ENCODE results near the gene PIK3R1.

The PIK3R1 gene

DNA sequence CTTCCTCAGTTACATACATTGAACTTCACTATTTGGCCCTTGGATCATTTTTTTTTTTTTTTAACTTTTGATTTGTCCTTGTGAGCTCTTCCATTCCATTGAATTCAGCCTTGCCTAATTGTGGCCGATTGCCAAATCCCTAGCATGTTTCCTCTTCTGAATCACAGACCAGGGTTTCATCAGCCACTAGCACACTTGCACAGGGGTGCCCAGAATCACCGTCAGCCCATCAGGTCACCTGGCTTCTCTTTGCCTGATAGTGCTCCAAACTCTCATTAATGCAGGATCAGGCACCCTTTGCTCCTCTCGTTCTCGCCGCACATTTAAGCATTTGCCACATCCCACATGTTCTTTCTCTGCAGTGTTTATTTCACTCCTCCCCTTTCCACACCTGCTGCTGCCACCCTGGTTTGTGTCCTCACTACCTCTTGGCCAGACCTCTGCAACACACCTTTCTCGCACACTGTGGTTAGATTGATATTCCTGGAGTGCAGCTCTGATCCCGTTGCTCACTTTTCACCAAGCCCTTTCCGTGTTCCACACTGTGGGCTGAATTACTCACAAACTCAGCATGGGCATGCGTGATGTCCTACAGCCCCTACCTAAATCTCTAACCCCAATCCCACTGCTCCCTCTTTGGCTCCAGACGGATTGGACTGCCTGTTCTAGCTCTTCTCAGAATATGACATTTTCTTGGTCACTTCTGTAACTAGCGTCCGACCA lies 9.8 kb downstream of the PIK3R1 start:
- peaks cover 27% of the 10 kb centered on the region for H3K36me3 ChIP-seq (ENCODE audit: control insufficient read depth, insufficient read depth, low read length)
- no peaks in the 10 kb centered on the region for H3K9me3 ChIP-seq (ENCODE audit: control insufficient read depth, low read length)
- DNase-seq: no peak
- no peak overlapping the region for H3K4me3 ChIP-seq (ENCODE audit: insufficient read depth, low read depth, low read length, poor library complexity, severe bottlenecking)
- peaks cover 23% of the 10 kb centered on the region for H3K4me1 ChIP-seq (ENCODE audit: control insufficient read depth, insufficient read depth, low read length, poor library complexity, severe bottlenecking)
- H3K27me3 ChIP-seq (replicated peaks; ENCODE audit: control insufficient read depth, insufficient read depth, low read length, poor library complexity, severe bottlenecking): no peaks in the 10 kb centered on the region
- no peak overlapping the region for H3K27ac ChIP-seq (ENCODE audit: insufficient read depth, low read length, poor library complexity, severe bottlenecking)

DNA sequence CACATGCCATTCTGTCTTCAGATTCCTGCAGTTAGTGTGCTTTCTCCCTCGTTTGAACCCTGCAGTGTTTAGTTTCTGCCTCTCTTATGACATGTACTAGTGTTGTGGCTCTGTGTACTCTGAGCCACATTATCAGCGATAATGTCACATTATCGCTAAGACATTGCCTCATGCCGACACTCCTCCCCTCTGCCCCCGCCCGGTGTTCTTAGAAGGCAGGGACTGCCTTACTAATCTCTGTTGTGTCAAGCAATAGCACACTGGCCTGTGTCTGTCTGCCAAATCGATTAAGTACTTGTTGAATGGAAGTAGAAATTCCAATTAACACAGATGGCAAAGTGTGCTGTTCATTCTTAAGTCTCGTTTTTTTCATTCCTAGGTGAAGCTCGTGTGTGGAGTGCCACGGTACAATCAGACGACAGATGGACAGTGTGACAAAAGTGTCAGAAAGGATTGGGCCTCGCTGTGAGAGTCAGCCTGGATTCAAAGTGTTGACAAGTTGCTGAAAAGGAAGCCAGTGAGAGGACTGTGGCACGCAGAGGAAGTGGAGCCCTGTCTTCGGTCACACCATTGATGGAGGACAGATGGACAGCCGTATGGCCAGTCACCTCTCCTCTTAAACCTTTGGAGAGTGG lies 10.5 kb downstream of the PIK3R1 start:
- peaks cover 24% of the 10 kb centered on the region for H3K4me1 ChIP-seq (ENCODE audit: control insufficient read depth, insufficient read depth, low read length, poor library complexity, severe bottlenecking)
- no peaks in the 10 kb centered on the region for H3K27me3 ChIP-seq (replicated peaks; ENCODE audit: control insufficient read depth, insufficient read depth, low read length, poor library complexity, severe bottlenecking)
- peaks cover 21% of the 10 kb centered on the region for H3K36me3 ChIP-seq (ENCODE audit: control insufficient read depth, insufficient read depth, low read length)
- no peaks in the 10 kb centered on the region for H3K9me3 ChIP-seq (ENCODE audit: control insufficient read depth, low read length)
- no peak for DNase-seq
- no peak overlapping the region for H3K4me3 ChIP-seq (ENCODE audit: insufficient read depth, low read depth, low read length, poor library complexity, severe bottlenecking)
- no peak overlapping the region for H3K27ac ChIP-seq (ENCODE audit: insufficient read depth, low read length, poor library complexity, severe bottlenecking)

GRCh38 chr5:68226546-68227073 lies 11.1 kb downstream of the PIK3R1 start:
- Histone ChIP-seq H3K4me1 (ENCODE audit: control insufficient read depth, insufficient read depth, low read length, poor library complexity, severe bottlenecking) (peaks cover 28% of the 10 kb centered on the region), H3K36me3 (ENCODE audit: control insufficient read depth, insufficient read depth, low read length) (peaks cover 21% of the 10 kb centered on the region), H3K9me3 (ENCODE audit: control insufficient read depth, low read length) (no peaks in the 10 kb centered on the region), H3K4me3 (ENCODE audit: insufficient read depth, low read depth, low read length, poor library complexity, severe bottlenecking) (no peak overlapping the region), H3K27ac (ENCODE audit: insufficient read depth, low read length, poor library complexity, severe bottlenecking) (no peak overlapping the region), H3K27me3 (replicated peaks; ENCODE audit: control insufficient read depth, insufficient read depth, low read length, poor library complexity, severe bottlenecking) (no peaks in the 10 kb centered on the region)
- DNase-seq: no peak

- no peak overlapping the region for H3K27ac ChIP-seq (ENCODE audit: insufficient read depth, low read length, poor library complexity, severe bottlenecking)
- no peak overlapping the region for H3K4me3 ChIP-seq (ENCODE audit: insufficient read depth, low read depth, low read length, poor library complexity, severe bottlenecking)
- no peak for DNase-seq
- H3K9me3 ChIP-seq (ENCODE audit: control insufficient read depth, low read length): no peaks in the 10 kb centered on the region
- no peaks in the 10 kb centered on the region for H3K27me3 ChIP-seq (replicated peaks; ENCODE audit: control insufficient read depth, insufficient read depth, low read length, poor library complexity, severe bottlenecking)
- peaks cover 25% of the 10 kb centered on the region for H3K4me1 ChIP-seq (ENCODE audit: control insufficient read depth, insufficient read depth, low read length, poor library complexity, severe bottlenecking)
- peaks cover 21% of the 10 kb centered on the region for H3K36me3 ChIP-seq (ENCODE audit: control insufficient read depth, insufficient read depth, low read length)
These were observed 12.1 kb downstream of the PIK3R1 start for GRCh38 chr5:68227532-68228160.

GRCh38 chr5:68229416-68229815 lies 13.9 kb downstream of the PIK3R1 start:
- no peaks in the 10 kb centered on the region for H3K27me3 ChIP-seq (replicated peaks; ENCODE audit: control insufficient read depth, insufficient read depth, low read length, poor library complexity, severe bottlenecking)
- peaks cover 21% of the 10 kb centered on the region for H3K36me3 ChIP-seq (ENCODE audit: control insufficient read depth, insufficient read depth, low read length)
- H3K4me1 ChIP-seq (ENCODE audit: control insufficient read depth, insufficient read depth, low read length, poor library complexity, severe bottlenecking): peaks cover 19% of the 10 kb centered on the region
- H3K27ac ChIP-seq (ENCODE audit: insufficient read depth, low read length, poor library complexity, severe bottlenecking): no peak overlapping the region
- no peak overlapping the region for H3K4me3 ChIP-seq (ENCODE audit: insufficient read depth, low read depth, low read length, poor library complexity, severe bottlenecking)
- DNase-seq: no peak
- no peaks in the 10 kb centered on the region for H3K9me3 ChIP-seq (ENCODE audit: control insufficient read depth, low read length)

DNA sequence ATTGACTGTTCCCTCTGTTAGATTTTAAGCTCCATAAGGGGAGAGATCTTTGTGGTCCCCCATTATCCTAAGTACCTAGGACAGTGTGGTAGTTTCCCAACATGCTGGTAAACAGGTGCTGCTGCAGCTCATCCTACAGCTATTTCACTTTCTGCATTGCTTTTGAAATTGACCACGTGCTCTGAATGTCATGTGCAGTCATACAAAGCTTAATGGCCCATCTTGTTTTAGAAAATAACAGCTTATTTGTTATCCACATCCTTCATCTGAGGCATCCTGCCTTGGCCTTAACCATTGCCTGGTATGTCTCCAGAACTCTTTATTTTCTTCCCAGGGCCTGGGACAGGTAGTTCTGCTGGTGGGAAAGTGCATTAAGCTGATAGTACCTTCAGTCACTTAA lies 14.7 kb downstream of the PIK3R1 start:
- no peak for DNase-seq
- Histone ChIP-seq H3K36me3 (ENCODE audit: control insufficient read depth, insufficient read depth, low read length) (peaks cover 19% of the 10 kb centered on the region), H3K27ac (ENCODE audit: insufficient read depth, low read length, poor library complexity, severe bottlenecking) (no peak overlapping the region), H3K4me1 (ENCODE audit: control insufficient read depth, insufficient read depth, low read length, poor library complexity, severe bottlenecking) (peaks cover 18% of the 10 kb centered on the region), H3K9me3 (ENCODE audit: control insufficient read depth, low read length) (no peaks in the 10 kb centered on the region), H3K27me3 (replicated peaks; ENCODE audit: control insufficient read depth, insufficient read depth, low read length, poor library complexity, severe bottlenecking) (no peaks in the 10 kb centered on the region), H3K4me3 (ENCODE audit: insufficient read depth, low read depth, low read length, poor library complexity, severe bottlenecking) (no peak overlapping the region)

DNA sequence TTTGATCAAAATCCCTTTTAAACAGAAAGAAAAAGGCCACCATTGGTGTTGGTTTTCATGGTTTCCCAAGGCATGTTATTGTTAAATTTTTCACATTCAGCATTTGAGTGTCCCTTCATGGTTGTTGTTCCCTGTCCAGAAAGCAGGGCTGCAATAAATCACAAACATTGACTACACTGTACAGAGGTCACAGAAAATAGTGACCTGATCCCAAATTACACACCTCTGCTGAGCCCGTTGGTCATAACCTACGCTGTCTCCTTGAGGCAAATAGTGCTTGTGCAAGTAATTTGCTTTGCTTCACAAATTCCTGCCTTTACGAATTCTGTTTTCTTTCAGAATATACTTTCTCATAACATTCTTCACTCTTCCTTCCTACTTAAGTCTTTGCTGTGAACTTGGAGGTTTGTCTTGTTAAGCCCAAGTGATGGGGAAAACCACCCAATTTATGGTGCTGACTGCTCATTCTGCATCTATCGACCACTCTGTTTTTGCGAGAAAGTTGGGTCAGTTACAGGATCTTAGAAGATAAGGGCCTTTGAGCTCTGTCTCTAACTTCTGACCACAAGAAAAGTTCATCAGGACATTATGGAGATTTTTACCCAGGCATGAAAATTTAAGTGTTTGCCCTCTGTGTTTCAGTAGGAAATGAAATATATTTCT lies 16.0 kb downstream of the PIK3R1 start:
- Histone ChIP-seq H3K36me3 (ENCODE audit: control insufficient read depth, insufficient read depth, low read length) (peaks cover 12% of the 10 kb centered on the region), H3K27ac (ENCODE audit: insufficient read depth, low read length, poor library complexity, severe bottlenecking) (no peak overlapping the region)
- DNase-seq: no peak

GRCh38 chr5:68232277-68232676 lies 16.7 kb downstream of the PIK3R1 start:
- no peak overlapping the region for H3K4me3 ChIP-seq (ENCODE audit: insufficient read depth, low read depth, low read length, poor library complexity, severe bottlenecking)
- no peak overlapping the region for H3K27ac ChIP-seq (ENCODE audit: insufficient read depth, low read length, poor library complexity, severe bottlenecking)
- DNase-seq: no peak
- H3K36me3 ChIP-seq (ENCODE audit: control insufficient read depth, insufficient read depth, low read length): peaks cover 5% of the 10 kb centered on the region
- no peaks in the 10 kb centered on the region for H3K27me3 ChIP-seq (replicated peaks; ENCODE audit: control insufficient read depth, insufficient read depth, low read length, poor library complexity, severe bottlenecking)
- H3K9me3 ChIP-seq (ENCODE audit: control insufficient read depth, low read length): no peaks in the 10 kb centered on the region
- H3K4me1 ChIP-seq (ENCODE audit: control insufficient read depth, insufficient read depth, low read length, poor library complexity, severe bottlenecking): peaks cover 18% of the 10 kb centered on the region

More for the DNA sequence above, 16.0 kb downstream of the PIK3R1 start:
- Histone ChIP-seq H3K9me3 (ENCODE audit: control insufficient read depth, low read length) (no peaks in the 10 kb centered on the region), H3K27me3 (replicated peaks; ENCODE audit: control insufficient read depth, insufficient read depth, low read length, poor library complexity, severe bottlenecking) (no peaks in the 10 kb centered on the region), H3K4me3 (ENCODE audit: insufficient read depth, low read depth, low read length, poor library complexity, severe bottlenecking) (no peak overlapping the region), H3K4me1 (ENCODE audit: control insufficient read depth, insufficient read depth, low read length, poor library complexity, severe bottlenecking) (peaks cover 18% of the 10 kb centered on the region)

DNA sequence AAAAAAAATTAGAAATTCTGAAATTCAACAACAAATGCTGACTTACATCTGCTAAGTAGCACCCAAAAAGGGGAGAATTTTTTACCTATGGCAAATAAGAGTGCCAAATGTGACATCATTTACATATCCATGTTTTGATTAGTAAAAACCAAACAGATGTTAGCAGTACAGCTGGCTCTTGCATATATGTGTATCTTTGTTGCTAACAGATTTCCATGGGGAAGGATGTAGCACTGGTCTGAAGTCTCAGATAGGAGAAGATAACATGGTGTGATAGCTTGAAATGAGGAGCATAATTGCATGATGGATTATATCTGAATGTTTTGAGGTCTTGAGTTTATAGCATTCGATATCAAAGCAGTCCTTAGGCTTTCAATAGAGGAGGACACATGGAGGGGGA lies 17.5 kb downstream of the PIK3R1 start:
- no peaks in the 10 kb centered on the region for H3K27me3 ChIP-seq (replicated peaks; ENCODE audit: control insufficient read depth, insufficient read depth, low read length, poor library complexity, severe bottlenecking)
- H3K4me1 ChIP-seq (ENCODE audit: control insufficient read depth, insufficient read depth, low read length, poor library complexity, severe bottlenecking): peaks cover 21% of the 10 kb centered on the region
- H3K4me3 ChIP-seq (ENCODE audit: insufficient read depth, low read depth, low read length, poor library complexity, severe bottlenecking): no peak overlapping the region
- DNase-seq: no peak
- H3K36me3 ChIP-seq (ENCODE audit: control insufficient read depth, insufficient read depth, low read length): peaks cover under 1% of the 10 kb centered on the region
- no peaks in the 10 kb centered on the region for H3K9me3 ChIP-seq (ENCODE audit: control insufficient read depth, low read length)
- H3K27ac ChIP-seq (ENCODE audit: insufficient read depth, low read length, poor library complexity, severe bottlenecking): no peak overlapping the region
